Peyer's patch (tissue), 4 donors: Measurements from ENCODE around the gene C6orf132.

Experiments
- CTCF ChIP-seq, 6 experiments: fragments of 450-650 bp in 4 of 6; fragments of 200-600 bp in 2 of 6; sonication (generic) in 1 of 6; IDR thresholded peaks; one replicate each; pipeline ENCODE4 v1.5.1; 2017 to 2019; ENCODE audit warnings: antibody characterized with exemption in 6 of 6, mild to moderate bottlenecking in 3 of 6, moderate library complexity in 1 of 6
- POLR2A ChIP-seq, 2 donors: fragments of 450-650 bp; IDR thresholded peaks; one replicate each; pipeline ENCODE4 v1.5.1; 2017; ENCODE audit warnings: antibody characterized with exemption in 2 of 2, mild to moderate bottlenecking in 2 of 2, moderate library complexity in 2 of 2

GRCh38 chr6:42084889-42085288 is 57.5 kb downstream of the C6orf132 start:
- TF ChIP-seq POLR2A (IDR thresholded peaks at IDR 0.05) = no peak
- TF ChIP-seq CTCF (IDR thresholded peaks at IDR 0.05) = no peak
